Measurements from ENCODE around the gene KIF1B. TPM values are rescaled to one million over a fixed set of nuclear protein-coding genes. Genes with fewer than 3 reads are reported as not detected.
"Not testable (repeated sequence)": the region's sequence is repeated elsewhere in the genome, so short reads cannot be mapped to it uniquely, and the experiment has no call there.

Gene KIF1B
- total RNA-seq, 1 donor from 2014 or later: 35.5 TPM

GRCh38 chr1:10216090-10216749 is 5.8 kb downstream of the KIF1B start:
- H3K27ac ChIP-seq: no peak overlapping the region
- no peak for TF ChIP-seq CTCF (IDR thresholded peaks at IDR 0.05)
- H3K36me3 ChIP-seq: no peaks in the 10 kb centered on the region
- H3K4me3 ChIP-seq: no peak overlapping the region
- ATAC-seq: no peak
- no peak for DNase-seq
- peaks cover 62% of the 10 kb centered on the region for H3K4me1 ChIP-seq
- H3K27me3 ChIP-seq: no peaks in the 10 kb centered on the region
- intact Hi-C loops (cut with DNase I): loop anchor here (10.0 kb wide), 1 partner anchor 119 kb away; no protein-coding TSS in a partner anchor
- no peaks in the 10 kb centered on the region for H3K9me3 ChIP-seq

- Histone ChIP-seq H3K27ac (no peak overlapping the region), H3K9me3 (no peaks in the 10 kb centered on the region), H3K4me1 (peaks cover 49% of the 10 kb centered on the region), H3K27me3 (no peaks in the 10 kb centered on the region), H3K4me3 (no peak overlapping the region), H3K36me3 (no peaks in the 10 kb centered on the region)
- no peak for TF ChIP-seq CTCF (IDR thresholded peaks at IDR 0.05)
- intact Hi-C loops (cut with DNase I): loop anchor here (10.0 kb wide), 1 partner anchor 117 kb away; no protein-coding TSS in a partner anchor
- ATAC-seq (peak; percentile 79), DNase-seq (no peak)
Measured at GRCh38 chr1:10217748-10218441, 7.5 kb downstream of the KIF1B start.

GRCh38 chr1:10220200-10220599 is 9.8 kb downstream of the KIF1B start:
- TF ChIP-seq CTCF (IDR thresholded peaks at IDR 0.05): no peak
- DNase-seq: no peak

GRCh38 chr1:10220657-10221056 is 10.3 kb downstream of the KIF1B start:
- H3K27ac ChIP-seq; H3K9me3 ChIP-seq; H3K36me3 ChIP-seq; intact Hi-C loops (cut with DNase I); ATAC-seq; H3K4me3 ChIP-seq; H3K27me3 ChIP-seq; DNase-seq: not testable (repeated sequence)
- peaks cover 35% of the 10 kb centered on the region for H3K4me1 ChIP-seq

More at GRCh38 chr1:10220200-10220599, 9.8 kb downstream of the KIF1B start:
- Histone ChIP-seq H3K4me3 (no peak overlapping the region), H3K27ac (no peak overlapping the region), H3K36me3 (no peaks in the 10 kb centered on the region), H3K27me3 (no peaks in the 10 kb centered on the region), H3K9me3 (no peaks in the 10 kb centered on the region), H3K4me1 (peaks cover 39% of the 10 kb centered on the region)
- intact Hi-C loops (cut with DNase I): no loop called here
- no peak for ATAC-seq

- DNase-seq (no peak), ATAC-seq (no peak)
- no peak overlapping the region for H3K4me3 ChIP-seq
- intact Hi-C loops (cut with DNase I): no loop called here
- no peak for TF ChIP-seq CTCF (IDR thresholded peaks at IDR 0.05)
- no peaks in the 10 kb centered on the region for H3K4me1 ChIP-seq
- no peaks in the 10 kb centered on the region for H3K9me3 ChIP-seq
- H3K36me3 ChIP-seq: no peaks in the 10 kb centered on the region
- no peak overlapping the region for H3K27ac ChIP-seq
- no peaks in the 10 kb centered on the region for H3K27me3 ChIP-seq
Measured at GRCh38 chr1:10225573-10225972, 15.2 kb downstream of the KIF1B start.

GRCh38 chr1:10228528-10228927 is 18.2 kb downstream of the KIF1B start:
- no peaks in the 10 kb centered on the region for H3K9me3 ChIP-seq

More at GRCh38 chr1:10228528-10228927, 18.2 kb downstream of the KIF1B start:
- Histone ChIP-seq H3K4me1 (no peaks in the 10 kb centered on the region), H3K4me3 (no peak overlapping the region), H3K27me3 (no peaks in the 10 kb centered on the region), H3K36me3 (no peaks in the 10 kb centered on the region), H3K27ac (no peak overlapping the region)
- ATAC-seq: no peak
- TF ChIP-seq CTCF (IDR thresholded peaks at IDR 0.05): no peak
- intact Hi-C loops (cut with DNase I): no loop called here
- DNase-seq: no peak
